Raji (cell line): ENCODE data around the gene APOC4.
"Not testable (repeated sequence)": the region's sequence is repeated elsewhere in the genome, so short reads cannot be mapped to it uniquely, and the experiment has no call there.

Experiments used
- POLR2A ChIP-seq: IDR thresholded peaks from 2 replicates; pipeline ENCODE4 v1.6.1; 2011; ENCODE audit warnings: low read depth, low read length, control low read depth; ENCODE audit not compliant: insufficient read depth

Gene APOC4

DNA sequence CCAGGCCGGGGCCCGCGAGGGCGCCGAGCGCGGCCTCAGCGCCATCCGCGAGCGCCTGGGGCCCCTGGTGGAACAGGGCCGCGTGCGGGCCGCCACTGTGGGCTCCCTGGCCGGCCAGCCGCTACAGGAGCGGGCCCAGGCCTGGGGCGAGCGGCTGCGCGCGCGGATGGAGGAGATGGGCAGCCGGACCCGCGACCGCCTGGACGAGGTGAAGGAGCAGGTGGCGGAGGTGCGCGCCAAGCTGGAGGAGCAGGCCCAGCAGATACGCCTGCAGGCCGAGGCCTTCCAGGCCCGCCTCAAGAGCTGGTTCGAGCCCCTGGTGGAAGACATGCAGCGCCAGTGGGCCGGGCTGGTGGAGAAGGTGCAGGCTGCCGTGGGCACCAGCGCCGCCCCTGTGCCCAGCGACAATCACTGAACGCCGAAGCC, 33.2 kb upstream of the APOC4 start:
- TF ChIP-seq POLR2A, result no peak

DNA sequence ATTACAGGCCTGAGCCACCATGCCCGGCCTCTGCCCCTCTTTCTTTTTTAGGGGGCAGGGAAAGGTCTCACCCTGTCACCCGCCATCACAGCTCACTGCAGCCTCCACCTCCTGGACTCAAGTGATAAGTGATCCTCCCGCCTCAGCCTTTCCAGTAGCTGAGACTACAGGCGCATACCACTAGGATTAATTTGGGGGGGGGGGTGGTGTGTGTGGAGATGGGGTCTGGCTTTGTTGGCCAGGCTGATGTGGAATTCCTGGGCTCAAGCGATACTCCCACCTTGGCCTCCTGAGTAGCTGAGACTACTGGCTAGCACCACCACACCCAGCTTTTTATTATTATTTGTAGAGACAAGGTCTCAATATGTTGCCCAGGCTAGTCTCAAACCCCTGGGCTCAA, 32.3 kb upstream of the APOC4 start:
- no peak for TF ChIP-seq POLR2A

DNA sequence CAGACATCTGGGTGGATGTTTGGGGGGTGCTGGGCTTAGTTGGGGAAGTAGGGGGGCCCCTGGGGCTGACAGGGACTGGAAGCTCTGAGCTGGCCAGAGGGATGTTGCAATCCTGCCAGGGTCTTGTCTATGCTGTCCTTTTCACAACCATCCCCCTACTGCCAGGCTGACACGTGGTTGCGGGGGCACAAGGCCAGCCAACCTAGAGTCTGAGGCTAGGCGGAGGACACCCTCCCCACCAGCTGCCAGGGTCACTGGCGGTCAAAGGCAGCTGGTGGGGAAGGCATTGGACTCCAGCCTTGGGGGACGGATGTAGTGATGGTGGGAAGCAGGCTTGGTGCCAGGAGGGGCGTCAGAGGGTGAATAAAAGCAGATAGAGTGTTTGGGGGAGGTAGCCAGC, 29.2 kb upstream of the APOC4 start:
- no peak for TF ChIP-seq POLR2A

DNA sequence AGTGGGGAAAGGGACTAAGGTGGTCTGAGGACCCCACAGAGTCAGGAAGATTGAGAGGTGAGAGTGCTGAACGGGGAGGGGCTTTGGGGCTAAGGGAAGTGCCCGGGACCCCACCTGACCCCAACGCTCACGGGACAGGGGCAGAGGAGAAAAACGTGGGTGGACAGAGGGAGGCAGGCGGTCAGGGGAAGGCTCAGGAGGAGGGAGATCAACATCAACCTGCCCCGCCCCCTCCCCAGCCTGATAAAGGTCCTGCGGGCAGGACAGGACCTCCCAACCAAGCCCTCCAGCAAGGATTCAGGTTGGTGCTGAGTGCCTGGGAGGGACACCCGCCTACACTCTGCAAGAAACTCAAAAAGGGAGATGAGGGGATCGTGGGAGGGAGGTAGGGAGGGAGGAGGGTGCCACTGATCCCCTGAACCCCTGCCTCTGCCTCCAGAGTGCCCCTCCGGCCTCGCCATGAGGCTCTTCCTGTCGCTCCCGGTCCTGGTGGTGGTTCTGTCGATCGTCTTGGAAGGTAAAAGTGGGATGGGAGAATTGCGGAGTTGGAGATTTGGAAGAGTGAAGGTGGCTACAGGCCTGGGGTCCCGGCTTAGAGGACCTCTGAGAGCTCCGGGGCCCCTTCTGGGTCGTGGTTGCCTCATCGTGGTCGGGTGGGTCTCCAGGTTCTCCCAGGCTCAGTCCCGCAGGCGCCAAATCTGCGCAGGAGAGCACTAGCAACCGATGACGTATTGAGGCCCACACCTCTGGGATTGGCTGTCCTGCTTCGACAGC, 27.4 kb upstream of the APOC4 start, which contains the start of gene APOC1:
Gene APOC1, plus strand, starts transcription at position 176 of the 774 bp plus-strand sequence. Its CDS starts 284 bp downstream, at position 460.
- not testable (repeated sequence) for TF ChIP-seq POLR2A

DNA sequence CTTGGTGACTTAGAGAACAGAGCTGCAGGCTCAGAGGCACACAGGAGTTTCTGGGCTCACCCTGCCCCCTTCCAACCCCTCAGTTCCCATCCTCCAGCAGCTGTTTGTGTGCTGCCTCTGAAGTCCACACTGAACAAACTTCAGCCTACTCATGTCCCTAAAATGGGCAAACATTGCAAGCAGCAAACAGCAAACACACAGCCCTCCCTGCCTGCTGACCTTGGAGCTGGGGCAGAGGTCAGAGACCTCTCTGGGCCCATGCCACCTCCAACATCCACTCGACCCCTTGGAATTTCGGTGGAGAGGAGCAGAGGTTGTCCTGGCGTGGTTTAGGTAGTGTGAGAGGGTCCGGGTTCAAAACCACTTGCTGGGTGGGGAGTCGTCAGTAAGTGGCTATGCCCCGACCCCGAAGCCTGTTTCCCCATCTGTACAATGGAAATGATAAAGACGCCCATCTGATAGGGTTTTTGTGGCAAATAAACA, 17.8 kb upstream of the APOC4 start:
- no peak for TF ChIP-seq POLR2A

DNA sequence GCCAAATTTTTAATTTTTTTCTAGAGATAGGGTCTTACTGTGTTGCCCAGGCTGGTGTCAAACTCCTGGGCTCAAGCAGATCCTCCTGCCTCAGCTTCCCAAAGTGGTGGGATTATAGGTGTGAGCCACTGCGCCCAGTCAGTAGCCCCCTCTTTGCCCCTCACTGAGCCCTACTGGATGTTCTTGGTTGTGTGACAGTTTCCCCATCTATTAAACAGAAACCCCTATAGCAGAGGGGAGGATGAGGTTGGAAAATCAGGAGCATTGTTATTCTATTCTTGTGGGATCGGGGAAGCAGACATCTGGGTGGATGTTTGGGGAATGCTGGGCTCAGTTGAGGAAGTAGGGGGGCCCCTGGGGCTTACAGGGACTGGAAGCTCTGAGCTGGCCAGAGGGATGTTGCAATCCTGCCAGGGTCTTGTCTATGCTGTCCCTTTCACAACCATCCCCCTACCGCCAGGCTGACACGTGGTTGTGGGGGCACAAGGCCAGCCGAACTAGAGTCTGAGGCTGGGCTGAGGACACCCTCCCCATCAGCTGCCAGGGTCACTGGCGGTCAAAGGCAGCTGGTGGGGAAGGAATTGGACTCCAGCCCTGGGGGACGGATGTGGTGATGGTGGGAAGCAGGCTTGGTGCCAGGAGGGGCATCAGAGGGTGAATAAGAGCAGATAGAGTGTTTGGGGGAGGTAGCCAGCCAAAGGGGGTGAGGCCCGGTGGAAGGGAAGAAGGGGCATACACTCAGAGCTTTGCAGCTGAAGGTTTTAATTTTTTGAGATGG, 16.7 kb upstream of the APOC4 start:
- TF ChIP-seq POLR2A, result no peak

DNA sequence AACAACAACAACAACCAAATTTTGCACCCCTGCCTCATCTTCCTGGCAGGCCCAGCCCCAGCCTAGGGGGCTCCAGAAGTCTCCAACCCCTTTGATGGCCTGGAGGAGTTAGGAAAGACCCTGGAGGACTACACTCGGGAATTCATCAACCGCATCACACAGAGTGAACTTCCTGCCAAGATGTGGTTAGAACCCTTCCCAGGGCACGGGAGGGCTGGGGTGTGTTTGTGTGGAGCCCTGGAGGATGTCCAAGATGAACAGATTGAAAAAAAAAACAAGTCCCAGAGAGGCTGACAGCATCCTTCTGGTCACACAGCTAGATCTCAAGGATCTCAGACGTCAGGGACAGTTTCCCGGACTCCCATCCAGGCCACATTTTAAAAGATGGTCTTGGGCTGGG, 14.3 kb upstream of the APOC4 start:
- TF ChIP-seq POLR2A, result no peak

DNA sequence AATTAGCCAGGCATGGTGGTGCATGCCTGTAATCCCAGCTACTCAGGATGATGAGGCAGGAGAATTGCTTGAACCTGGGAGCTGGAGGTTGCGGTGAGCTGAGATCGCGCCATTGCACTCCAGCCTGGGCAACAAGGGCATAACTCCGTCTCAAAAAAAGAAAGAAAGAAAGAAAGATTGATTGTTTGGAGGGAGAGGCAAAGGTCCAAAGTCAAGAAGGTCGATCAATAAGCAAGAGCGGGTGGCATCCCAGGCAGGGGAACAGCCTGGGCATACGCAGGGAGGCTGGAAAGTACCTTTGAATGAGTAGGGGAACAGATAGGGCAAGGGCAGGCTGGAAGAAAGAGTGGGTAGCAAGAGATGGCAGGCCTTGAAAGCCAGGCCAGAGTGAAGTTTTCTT, 11.9 kb upstream of the APOC4 start:
- TF ChIP-seq POLR2A, result no peak

DNA sequence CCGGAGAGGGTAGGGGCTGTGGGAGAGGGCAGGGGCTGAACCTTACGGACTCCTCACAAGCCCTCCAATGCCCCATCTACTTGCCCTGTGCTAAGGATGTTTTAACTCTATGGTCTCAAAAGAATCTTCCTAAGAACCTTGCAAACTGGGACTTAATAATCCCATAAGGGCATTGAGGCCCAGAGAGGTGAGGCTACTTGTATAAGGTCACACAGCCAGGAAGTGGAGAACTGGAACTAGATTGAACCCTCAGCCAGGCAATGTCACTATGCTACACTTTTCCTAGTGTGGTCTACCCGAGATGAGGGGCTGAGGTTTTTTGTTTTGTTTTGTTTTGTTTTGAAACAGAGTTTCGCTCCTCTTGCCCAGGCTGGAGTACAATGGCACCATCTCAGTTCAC, 10.5 kb upstream of the APOC4 start:
- no peak for TF ChIP-seq POLR2A

DNA sequence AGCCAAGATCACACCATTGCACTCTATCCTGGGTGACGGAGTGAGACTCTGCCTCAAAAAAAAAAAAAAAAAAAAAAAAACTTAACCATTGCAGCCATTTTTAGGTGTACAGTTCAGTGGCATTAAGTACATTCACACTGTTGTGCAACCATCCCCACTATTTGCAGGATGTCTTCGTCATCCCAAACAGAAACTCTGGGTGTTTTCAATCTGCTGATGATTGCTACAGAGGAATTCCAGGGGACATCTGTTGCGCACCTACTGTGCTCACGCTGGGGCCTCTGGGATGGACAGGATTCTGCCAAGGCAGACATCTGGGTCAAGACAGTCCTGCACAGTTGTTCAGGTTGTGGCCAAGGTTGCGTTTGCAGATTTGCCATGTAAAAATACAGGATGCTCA, 2.4 kb upstream of the APOC4 start:
- no peak for TF ChIP-seq POLR2A

DNA sequence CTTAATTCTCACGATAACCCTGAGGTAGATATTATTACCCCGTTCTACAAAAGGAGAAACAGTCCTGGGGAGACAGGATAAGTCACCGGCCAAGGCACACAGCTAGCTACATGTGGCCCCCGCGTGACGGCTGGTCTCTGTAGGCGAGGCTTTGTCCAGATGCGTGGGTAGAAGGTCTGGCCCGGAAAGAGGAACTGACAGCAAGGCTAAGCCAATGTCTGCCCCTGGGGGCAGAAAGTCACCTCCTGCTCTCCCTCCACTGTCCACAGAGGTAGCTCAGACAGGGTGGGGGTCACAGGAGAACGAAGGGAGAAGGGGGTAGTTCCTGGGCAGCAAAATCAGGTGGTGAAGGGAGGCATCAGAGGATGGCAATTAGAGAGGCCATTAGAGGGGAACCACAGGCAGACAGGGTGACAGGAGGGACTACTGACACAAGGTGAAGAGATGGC, 1.8 kb downstream of the APOC4 start:
- TF ChIP-seq POLR2A, result no peak

DNA sequence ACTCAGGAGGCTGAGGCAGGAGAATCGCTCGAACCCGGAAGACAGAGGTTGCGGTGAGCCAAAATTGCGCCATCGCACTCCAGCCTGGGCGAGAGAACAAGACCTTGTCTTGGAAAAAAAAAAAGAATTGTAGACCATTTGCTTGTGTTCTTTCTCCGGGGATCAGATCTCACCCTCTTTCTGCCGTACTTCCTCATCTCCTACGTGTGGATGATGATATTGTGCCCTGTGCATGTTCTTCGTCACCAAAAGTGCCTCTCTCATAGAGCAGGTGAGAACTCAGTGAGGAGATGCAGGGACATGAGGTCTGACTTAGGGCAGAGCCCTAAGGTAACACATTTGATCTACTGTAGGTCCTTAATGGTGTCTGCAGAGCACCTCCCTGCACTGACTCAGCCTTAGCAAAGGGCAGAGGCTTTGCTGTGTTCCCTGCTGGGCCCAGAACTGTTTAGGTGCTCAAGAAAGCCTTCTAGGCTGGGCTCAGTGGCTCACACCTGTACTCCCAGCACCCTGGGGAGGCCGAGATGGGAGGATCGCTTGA, 5.1 kb downstream of the APOC4 start:
- TF ChIP-seq POLR2A, result no peak

DNA sequence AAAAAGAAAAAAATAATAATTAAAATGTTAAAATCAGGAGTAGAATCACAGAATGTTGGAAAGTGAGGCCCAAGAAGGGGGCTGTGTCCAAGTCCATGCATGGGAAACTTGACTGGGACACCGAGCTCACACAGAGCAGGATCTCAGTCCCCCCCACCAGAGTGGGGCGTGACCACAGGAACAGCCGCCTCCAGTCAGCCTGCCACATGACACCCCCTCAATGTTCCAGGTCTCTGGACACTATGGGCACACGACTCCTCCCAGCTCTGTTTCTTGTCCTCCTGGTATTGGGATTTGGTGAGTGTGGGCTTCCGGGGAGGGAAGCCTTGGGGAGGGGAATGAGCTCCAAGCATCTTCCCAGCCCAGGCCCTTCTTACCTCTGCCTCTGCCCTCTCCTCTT, 6.2 kb downstream of the APOC4 start:
- no peak for TF ChIP-seq POLR2A

DNA sequence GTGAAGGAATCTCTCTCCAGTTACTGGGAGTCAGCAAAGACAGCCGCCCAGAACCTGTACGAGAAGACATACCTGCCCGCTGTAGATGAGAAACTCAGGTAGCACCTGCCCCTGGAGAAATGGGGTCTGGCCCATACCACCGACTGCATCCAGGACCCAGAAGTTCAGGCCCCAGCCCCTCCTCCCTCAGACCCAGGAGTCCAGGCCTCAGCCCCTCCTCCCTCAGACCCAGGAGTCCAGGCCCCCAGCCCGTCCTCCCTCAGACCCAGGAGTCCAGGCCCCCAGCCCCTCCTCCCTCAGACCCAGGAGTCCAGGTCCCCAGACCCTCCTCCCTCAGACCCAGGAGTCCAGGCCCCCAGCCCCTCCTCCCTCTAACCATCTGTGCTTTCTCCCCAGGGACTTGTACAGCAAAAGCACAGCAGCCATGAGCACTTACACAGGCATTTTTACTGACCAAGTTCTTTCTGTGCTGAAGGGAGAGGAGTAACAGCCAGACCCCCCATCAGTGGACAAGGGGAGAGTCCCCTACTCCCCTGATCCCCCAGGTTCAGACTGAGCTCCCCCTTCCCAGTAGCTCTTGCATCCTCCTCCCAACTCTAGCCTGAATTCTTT, 6.8 kb downstream of the APOC4 start:
- TF ChIP-seq POLR2A, result no peak

DNA sequence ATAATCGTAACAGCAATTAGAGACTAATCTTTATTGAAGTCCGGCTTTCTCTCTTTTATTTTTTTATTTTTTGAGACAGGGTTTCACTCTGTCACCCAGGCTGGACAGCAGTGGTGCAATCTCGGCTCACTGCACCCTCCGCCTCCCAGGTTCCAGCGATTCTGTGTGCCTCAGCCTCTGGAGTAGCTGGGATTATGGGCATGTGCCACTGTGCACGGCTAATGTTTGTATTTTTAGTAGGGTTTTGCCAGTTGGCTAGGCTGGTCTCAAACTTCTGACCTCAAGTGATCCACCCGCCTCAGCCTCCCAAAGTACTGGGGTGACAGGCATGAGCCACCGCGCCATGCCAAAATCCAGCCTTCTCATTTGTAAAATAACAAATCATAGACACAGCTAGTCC, 7.5 kb downstream of the APOC4 start:
- TF ChIP-seq POLR2A, result no peak
